Fibroblast of lung (primary cell): ENCODE measurements around the gene OTUD3. TPM values are rescaled to one million over a fixed set of nuclear protein-coding genes. Genes with fewer than 3 reads are reported as not detected.
A peak's percentile ranks its signal among the peaks of the same experiment; 100 is the strongest.
"Not testable (repeated sequence)": the region's sequence is repeated elsewhere in the genome, so short reads cannot be mapped to it uniquely, and the experiment has no call there.

Source experiments
- DNase-seq, 2 donors: peaks; one replicate each; pipeline versions ENCODE4 v3.0.0 to v3.0.0-alpha.2; 2010; ENCODE audit warnings: low read depth in 2 of 2
- H2AFZ ChIP-seq: 2 replicates; pipeline ENCODE4 v1.5.1; 2012; ENCODE audit warnings: low read length, control low read depth, inconsistent platforms
- H3K27ac ChIP-seq: 2 replicates; pipeline ENCODE4 v1.5.1; 2011; ENCODE audit warnings: low read length, control low read depth; ENCODE audit not compliant: insufficient read depth
- H3K27me3 ChIP-seq: 2 replicates; pipeline ENCODE4 v1.5.1; 2011; ENCODE audit warnings: mild to moderate bottlenecking, low read length; ENCODE audit not compliant: control insufficient read depth, insufficient read depth
- H3K36me3 ChIP-seq: 2 replicates; pipeline ENCODE4 v1.5.1; 2011; ENCODE audit warnings: low read length; ENCODE audit not compliant: control insufficient read depth, insufficient read depth
- H3K4me1 ChIP-seq: 2 replicates; pipeline ENCODE4 v1.5.1; 2011; ENCODE audit warnings: low read length; ENCODE audit not compliant: control insufficient read depth, insufficient read depth; ENCODE audit errors: extremely low read depth
- H3K4me2 ChIP-seq: 2 replicates; pipeline ENCODE4 v1.5.1; 2011; ENCODE audit warnings: low read length, control low read depth; ENCODE audit not compliant: insufficient read depth; ENCODE audit errors: extremely low read depth
- H3K4me3 ChIP-seq, 4 experiments: fragments of 200-600 bp in 1 of 4; sonication (generic) in 1 of 4; replicated peaks in 1 of 4; 2 replicates each; pipeline ENCODE4 v1.5.1; 2011 to 2016; ENCODE audit warnings: low read length in 4 of 4, low read depth in 3 of 4, mild to moderate bottlenecking in 3 of 4, control low read depth in 2 of 4, inconsistent platforms in 1 of 4, mixed read lengths in 1 of 4; ENCODE audit not compliant: insufficient read depth in 1 of 4; ENCODE audit errors: control extremely low read depth in 1 of 4
- H3K79me2 ChIP-seq: 2 replicates; pipeline ENCODE4 v1.5.1; 2012; ENCODE audit warnings: mild to moderate bottlenecking, low read length, inconsistent platforms; ENCODE audit not compliant: control insufficient read depth, insufficient read depth
- H3K9ac ChIP-seq: 2 replicates; pipeline ENCODE4 v1.5.1; 2011; ENCODE audit warnings: mild to moderate bottlenecking, low read length, control low read depth; ENCODE audit not compliant: insufficient read depth
- H3K9me3 ChIP-seq: 2 replicates; pipeline ENCODE4 v1.5.1; 2012; ENCODE audit warnings: low read depth, low read length; ENCODE audit not compliant: control insufficient read depth, insufficient read depth
- H4K20me1 ChIP-seq: 2 replicates; pipeline ENCODE4 v1.5.1; 2011; ENCODE audit warnings: low read length; ENCODE audit not compliant: control insufficient read depth, insufficient read depth; ENCODE audit errors: extremely low read depth
- EZH2 ChIP-seq: IDR thresholded peaks from 2 replicates; pipeline ENCODE4 v1.5.1; 2012; ENCODE audit warnings: low read length, control low read depth, mild to moderate bottlenecking; ENCODE audit errors: missing control alignments
- polyA plus RNA-seq, 2 donors: library from polyadenylated mRNA; depleted of rRNA in 1 of 2; stranded (reverse) in 1 of 2; unstranded in 1 of 2; fragments of >200 nt; gene quantifications; 2 replicates each; pipeline ENCODE4 v1.2.1, GENCODE V29; 2011 to 2012; ENCODE audit warnings: missing spikeins in 1 of 2
- total RNA-seq: library from RNA; depleted of rRNA; stranded (reverse); fragments of >200 nt; gene quantifications from 2 replicates; pipeline ENCODE4 v1.2.1, GENCODE V29; 2014
- TF ChIP-seq, protein P1 (sequence below), 2 donors: IDR thresholded peaks in 1 of 2; conservative IDR thresholded peaks in 1 of 2; 1 replicate in 1 of 2; 2 replicates in 1 of 2; pipeline ENCODE4 v1.5.1; 2011 to 2012; ENCODE audit warnings: low read length in 2 of 2, control low read depth in 1 of 2, inconsistent platforms in 1 of 2, low read depth in 1 of 2, mild to moderate bottlenecking in 1 of 2

The OTUD3 gene
- total and polyA plus RNA-seq, 2 donors (not counting 1 experiment from before 2014, with no cell fraction given) = 3.0 to 5.0 TPM

DNA sequence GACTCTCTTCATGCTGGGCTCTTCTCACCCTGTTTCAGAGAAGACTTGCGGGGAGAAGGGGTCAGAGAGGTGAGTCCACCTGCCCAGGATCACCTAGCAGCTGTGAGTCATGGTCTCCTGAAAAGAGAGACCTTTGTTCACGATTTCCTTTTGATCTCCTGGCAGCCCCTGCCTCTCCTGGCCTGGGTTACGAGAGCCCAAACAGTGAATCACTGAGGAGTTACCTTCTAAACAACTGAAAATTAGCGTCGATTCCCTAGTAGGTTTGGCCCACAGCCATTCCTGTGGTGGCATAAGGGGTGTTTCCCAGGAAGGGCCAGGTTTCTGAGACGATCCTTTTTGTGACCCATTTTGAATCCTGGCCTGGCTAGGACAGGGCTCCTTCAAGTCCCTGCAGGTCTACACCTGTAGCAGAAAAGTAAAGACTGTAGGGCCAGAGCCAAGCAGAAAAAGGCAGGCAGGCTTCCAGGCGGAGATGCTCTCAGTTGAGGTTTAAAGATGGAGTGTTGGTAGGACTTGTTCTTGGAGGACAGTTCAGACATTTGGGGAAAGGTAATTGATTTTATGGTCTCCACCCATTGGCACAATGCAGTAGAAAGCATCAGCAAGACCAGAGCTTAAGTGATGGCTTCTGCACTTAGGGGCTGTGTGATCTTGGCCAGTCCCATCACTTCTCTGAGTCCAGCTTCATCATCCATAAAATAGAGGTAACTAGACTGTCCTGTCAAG lies 43.3 kb downstream of the OTUD3 start:
- no peaks in the 10 kb centered on the region for H4K20me1 ChIP-seq
- no peak overlapping the region for H3K27ac ChIP-seq
- no peaks in the 10 kb centered on the region for H3K36me3 ChIP-seq
- H3K79me2 ChIP-seq = no peaks in the 10 kb centered on the region
- H3K27me3 ChIP-seq = no peaks in the 10 kb centered on the region
- peak in 1 of 2 donors; percentile 15 for DNase-seq
- H3K9ac ChIP-seq = no peak overlapping the region
- H3K4me3 ChIP-seq = no peak overlapping the region
- H3K4me1 ChIP-seq = no peaks in the 10 kb centered on the region
- H2AFZ ChIP-seq = no peak overlapping the region
- no peaks in the 10 kb centered on the region for H3K9me3 ChIP-seq
- H3K4me2 ChIP-seq = no peak overlapping the region
- TF ChIP-seq, protein P1, sequence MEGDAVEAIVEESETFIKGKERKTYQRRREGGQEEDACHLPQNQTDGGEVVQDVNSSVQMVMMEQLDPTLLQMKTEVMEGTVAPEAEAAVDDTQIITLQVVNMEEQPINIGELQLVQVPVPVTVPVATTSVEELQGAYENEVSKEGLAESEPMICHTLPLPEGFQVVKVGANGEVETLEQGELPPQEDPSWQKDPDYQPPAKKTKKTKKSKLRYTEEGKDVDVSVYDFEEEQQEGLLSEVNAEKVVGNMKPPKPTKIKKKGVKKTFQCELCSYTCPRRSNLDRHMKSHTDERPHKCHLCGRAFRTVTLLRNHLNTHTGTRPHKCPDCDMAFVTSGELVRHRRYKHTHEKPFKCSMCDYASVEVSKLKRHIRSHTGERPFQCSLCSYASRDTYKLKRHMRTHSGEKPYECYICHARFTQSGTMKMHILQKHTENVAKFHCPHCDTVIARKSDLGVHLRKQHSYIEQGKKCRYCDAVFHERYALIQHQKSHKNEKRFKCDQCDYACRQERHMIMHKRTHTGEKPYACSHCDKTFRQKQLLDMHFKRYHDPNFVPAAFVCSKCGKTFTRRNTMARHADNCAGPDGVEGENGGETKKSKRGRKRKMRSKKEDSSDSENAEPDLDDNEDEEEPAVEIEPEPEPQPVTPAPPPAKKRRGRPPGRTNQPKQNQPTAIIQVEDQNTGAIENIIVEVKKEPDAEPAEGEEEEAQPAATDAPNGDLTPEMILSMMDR (conservative IDR thresholded peaks at IDR 0.05 in 1 of 2, IDR thresholded peaks at IDR 0.05 in 1 of 2; ENCODE audit: low read depth in 1 of 2, low read length in 2 of 2) = no peak
- no peak for TF ChIP-seq EZH2

DNA sequence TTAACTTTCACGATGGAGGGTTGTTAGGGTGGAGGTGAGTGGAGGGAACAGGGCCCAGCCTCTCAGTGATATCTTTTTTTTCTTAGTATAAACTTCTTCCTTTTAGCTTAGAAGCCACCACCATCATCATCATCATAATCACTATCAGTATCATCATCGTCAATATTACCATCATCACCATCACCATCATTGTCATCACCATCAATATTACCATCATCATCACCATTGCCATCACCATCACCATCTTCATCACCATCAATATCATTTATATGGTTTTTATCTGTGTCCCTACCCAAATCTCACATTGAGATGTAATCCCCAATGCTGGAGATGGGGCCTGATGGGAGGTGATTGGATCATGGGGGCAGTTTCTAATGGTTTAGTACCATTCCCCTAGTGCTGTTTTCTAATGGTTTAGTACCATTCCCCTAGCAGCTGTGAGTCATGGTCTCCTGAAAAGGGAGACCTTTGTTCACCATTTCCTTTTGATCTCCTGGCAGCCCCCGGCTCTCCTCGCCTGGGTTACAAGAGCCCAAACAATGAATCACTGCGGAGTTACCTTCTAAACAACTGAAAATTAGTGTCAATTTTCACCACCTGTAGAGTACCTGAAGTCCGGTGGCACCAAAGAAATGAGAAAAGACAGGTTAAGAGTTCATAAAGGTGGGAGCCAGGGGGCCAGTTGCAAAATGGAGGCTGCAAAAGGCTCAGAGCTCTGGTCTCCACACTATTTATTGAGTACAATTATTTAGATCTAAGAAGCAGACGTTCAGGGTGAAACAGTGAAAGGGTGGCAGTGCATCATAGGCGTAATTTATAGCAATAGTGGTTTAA lies 44.3 kb downstream of the OTUD3 start:
- Histone ChIP-seq H3K9ac (no peak overlapping the region), H3K36me3 (no peaks in the 10 kb centered on the region), H3K4me1 (no peaks in the 10 kb centered on the region), H3K4me3 (no peak overlapping the region), H3K79me2 (no peaks in the 10 kb centered on the region), H2AFZ (no peak overlapping the region), H3K27me3 (no peaks in the 10 kb centered on the region), H3K4me2 (no peak overlapping the region), H3K9me3 (no peaks in the 10 kb centered on the region), H3K27ac (no peak overlapping the region), H4K20me1 (no peaks in the 10 kb centered on the region)
- TF ChIP-seq EZH2 = no peak
- TF ChIP-seq, protein P1 (conservative IDR thresholded peaks at IDR 0.05 in 1 of 2, IDR thresholded peaks at IDR 0.05 in 1 of 2; ENCODE audit: low read depth in 1 of 2, low read length in 2 of 2) = no peak
- peak in 1 of 2 donors; percentile 16 for DNase-seq

DNA sequence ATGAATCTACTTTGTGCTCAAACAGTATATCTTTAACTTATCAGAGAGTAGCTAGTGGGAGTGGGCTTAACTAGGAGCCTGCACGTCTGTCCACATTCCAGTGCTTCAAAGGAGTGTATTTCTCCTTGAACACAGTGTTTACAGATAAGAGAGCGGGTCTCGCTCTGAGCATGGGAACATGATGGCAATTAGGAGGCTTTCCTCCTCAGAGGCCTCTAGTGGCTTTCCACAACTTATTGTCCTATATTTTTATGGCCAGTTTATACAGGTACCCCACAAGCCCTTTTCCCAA lies 44.9 kb downstream of the OTUD3 start:
- H3K27me3 ChIP-seq, H3K27ac ChIP-seq, H2AFZ ChIP-seq, H3K79me2 ChIP-seq, H3K4me2 ChIP-seq, H4K20me1 ChIP-seq, DNase-seq, H3K36me3 ChIP-seq, H3K4me3 ChIP-seq, H3K4me1 ChIP-seq, H3K9ac ChIP-seq, H3K9me3 ChIP-seq: not testable (repeated sequence)
